ENCODE data around the gene KLK3.
A peak's percentile ranks its signal among the peaks of the same experiment; 100 is the strongest.
"Not testable (repeated sequence)": the region's sequence is repeated elsewhere in the genome, so short reads cannot be mapped to it uniquely, and the experiment has no call there.

The KLK3 gene

DNA sequence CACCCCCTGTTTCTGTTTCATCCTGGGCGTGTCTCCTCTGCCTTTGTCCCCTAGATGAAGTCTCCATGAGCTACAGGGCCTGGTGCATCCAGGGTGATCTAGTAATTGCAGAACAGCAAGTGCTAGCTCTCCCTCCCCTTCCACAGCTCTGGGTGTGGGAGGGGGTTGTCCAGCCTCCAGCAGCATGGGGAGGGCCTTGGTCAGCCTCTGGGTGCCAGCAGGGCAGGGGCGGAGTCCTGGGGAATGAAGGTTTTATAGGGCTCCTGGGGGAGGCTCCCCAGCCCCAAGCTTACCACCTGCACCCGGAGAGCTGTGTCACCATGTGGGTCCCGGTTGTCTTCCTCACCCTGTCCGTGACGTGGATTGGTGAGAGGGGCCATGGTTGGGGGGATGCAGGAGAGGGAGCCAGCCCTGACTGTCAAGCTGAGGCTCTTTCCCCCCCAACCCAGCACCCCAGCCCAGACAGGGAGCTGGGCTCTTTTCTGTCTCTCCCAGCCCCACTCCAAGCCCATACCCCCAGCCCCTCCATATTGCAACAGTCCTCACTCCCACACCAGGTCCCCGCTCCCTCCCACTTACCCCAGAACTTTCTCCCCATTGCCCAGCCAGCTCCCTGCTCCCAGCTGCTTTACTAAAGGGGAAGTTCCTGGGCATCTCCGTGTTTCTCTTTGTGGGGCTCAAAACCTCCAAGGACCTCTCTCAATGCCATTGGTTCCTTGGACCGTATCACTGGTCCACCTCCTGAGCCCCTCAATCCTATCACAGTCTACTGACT, at the start of gene KLK3:
TSS of gene KLK3 (plus strand) at position 280 of the 775 bp plus-strand sequence. CDS start at position 321, 41 bp downstream.
- H3K4me3 ChIP-seq (ENCODE audit: low read depth, low read length) = no peak within 1 kb of the TSS
- no peak for DNase-seq (ENCODE audit: low read depth)

DNA sequence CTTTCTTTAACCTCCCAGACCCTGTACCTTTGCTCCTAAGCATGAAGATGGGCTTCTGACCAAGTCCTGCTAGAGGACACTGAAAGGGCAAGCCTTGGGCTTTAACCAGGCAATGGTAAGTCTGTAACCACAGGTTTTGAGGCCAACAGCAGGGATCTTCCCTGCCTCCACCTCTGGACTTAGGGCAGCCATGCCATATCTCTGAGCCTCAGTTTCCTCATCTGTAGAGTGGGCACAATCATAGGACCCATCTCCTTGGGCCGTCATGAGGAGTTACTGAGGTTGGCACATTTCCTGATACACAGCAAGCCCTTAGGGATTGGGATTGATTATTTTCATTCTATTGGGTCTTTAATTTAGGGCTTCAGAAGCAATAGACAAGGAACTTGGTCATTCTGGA, 45.9 kb upstream of the KLK3 start:
- DNase-seq (ENCODE audit: low read depth) = no peak
- H3K4me3 ChIP-seq (ENCODE audit: low read depth, low read length) = no peak overlapping the region

DNA sequence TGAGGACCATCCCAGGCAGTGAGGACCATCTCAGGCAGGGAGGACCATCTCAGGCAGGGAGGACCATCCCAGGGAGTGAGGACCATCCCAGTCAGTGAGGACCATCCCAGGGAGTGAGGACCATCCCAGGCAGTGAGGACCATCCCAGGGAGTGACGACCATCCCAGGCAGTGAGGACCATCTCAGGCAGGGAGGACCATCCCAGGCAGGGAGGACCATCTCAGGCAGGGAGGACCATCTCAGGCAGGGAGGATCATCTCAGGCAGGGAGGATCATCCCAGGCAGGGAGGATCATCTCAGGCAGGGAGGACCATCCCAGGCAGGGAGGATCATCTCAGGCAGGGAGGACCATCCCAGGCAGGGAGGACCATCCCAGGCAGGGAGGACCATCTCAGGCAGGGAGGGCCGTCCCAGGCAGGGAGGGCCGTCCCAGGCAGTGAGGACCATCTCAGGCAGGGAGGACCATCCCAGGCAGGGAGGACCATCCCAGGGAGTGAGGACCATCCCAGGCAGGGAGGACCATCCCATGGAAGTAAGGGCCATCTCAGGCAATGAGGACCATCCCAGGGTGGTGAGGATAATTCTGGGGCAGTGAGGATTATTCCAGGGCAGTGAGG, 43.0 kb upstream of the KLK3 start:
- DNase-seq (ENCODE audit: low read depth); H3K4me3 ChIP-seq (ENCODE audit: low read depth, low read length): not testable (repeated sequence)

DNA sequence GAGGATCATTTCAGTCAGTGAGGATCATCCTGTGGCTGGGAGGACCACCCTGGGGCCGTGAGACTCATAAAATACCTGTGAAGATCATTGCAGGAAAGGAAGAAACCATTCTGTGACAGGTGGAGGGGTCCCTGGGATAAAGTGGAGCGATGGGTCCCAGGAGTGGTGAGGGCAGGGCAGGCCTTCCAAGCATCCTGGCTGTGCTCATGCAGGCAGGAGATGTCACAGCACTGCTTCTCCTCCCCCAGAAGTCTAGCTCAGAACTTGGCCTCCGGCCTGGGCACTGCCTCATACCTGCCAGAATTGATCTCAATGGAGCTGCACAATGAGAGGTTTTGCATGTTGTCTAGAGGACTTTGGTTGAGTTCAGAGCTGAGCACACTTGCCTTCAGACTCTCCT, 42.2 kb upstream of the KLK3 start:
- DNase-seq (ENCODE audit: low read depth) = no peak
- H3K4me3 ChIP-seq (ENCODE audit: low read depth, low read length) = no peak overlapping the region

DNA sequence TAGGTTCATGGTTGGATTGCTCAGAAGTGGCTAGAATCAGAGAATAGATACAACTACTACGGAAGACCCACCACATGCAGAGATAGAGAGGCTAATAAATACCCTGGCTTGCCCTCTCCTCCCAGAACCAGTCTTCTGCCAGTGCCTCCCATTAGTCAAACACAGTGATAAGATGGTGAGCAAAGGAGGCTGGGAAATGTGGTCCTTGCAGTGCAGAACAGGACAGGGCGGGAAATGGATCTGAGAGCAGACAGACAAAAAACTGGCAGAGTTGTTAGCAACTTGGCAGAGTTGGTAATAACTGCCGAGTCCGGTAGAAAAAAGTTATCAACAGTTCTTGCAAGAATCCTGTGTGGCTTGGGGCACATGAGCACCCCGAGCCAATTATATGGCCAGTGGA, 39.8 kb upstream of the KLK3 start:
- no peak overlapping the region for H3K4me3 ChIP-seq (ENCODE audit: low read depth, low read length)
- DNase-seq (ENCODE audit: low read depth) = no peak

DNA sequence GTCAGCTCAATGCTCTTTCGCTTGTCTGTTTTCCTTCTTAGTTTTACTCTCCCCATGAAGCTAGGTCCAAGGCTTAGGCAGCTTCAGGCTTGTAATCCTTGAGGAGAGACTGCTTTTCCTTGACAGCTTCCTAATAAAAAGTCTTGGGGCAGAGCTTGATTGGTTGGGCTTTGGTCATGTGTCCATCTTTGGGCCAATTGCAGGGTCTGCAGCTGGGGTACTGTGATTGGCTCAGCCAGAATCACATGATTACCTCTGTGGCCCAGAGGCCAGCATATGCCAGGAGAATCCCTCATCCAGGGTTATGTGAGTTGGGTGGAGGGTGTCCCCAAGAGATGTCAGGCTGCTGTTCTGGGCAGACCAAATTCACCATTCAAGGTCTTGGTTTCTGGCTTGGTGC, 39.3 kb upstream of the KLK3 start:
- H3K4me3 ChIP-seq (ENCODE audit: low read depth, low read length) = no peak overlapping the region

DNA sequence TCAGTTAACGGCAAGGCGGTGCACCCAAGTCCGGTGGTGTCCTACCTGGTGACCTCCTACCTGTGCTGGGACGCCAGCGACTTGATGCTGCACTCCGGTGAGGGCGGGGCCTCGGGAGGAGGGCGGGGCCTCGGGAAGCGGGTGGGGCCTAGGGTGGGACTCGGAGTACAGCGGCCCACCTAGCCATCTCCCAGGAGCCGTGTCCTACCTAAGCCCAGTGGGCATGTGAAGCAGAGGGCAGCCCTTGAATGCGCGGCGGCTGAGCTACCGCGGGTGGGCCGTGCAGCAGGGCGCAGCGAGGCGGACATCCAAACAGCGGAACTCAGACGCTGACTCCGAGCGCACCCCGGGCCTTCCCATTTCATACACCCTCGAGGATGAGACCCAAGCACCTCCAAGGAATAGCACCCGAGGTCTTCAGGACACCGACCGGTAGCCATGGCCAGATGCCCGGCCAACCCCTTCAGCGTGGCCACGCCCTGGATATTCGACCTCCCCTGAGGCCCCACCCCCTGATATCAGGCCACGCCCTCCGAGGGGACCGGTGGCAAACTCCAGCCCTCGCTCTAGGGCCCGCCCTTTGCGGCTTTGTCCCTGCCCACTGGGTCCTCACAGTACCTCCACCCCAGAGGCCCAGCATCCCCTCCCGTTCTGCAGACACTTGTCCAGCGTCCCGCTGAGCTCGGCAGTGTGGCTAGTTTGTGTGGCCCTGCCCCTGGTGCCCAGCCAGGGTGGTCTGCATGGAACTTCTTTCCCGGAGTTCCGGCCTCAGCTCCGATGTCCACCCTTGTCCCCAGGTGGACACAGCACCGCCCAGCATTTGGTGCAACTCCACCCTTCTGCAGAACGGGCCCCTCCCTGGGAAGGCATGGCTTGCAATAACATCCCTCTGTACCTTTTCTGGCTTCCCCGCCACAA, 36.5 kb upstream of the KLK3 start:
- H3K4me3 ChIP-seq (ENCODE audit: low read depth, low read length) = peak overlapping the region; percentile 55
- DNase-seq (ENCODE audit: low read depth) = no peak

More for the DNA sequence above, 39.3 kb upstream of the KLK3 start:
- no peak for DNase-seq (ENCODE audit: low read depth)

DNA sequence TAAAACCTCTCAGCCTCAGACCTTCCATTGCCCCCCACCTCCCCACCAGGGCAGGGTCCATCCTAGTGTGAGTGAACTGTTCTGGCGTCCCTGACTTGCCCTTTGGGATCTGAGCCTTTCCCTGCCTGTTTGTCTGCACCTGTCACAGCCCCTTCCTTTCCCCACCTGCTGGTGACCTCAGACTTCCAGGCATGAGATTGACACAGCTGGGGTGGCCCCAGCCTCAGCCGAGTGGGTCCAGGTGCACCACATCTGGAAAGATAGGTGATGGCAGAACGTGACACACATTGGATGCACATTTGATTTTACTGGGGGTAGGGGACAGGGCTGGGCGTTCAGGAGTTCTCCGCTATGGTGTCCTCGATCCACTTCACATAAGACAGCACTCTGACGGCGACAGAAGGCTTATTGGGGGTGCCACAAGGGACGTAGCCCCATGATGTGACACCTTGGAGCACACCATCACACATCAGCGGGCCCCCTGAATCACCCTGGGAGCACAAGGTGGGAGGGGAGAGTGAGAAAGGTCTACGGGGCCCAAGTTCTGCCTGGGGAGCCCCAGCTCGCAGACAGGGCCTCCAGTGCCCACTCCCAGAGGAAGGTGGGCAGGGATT, 35.7 kb upstream of the KLK3 start:
- DNase-seq (ENCODE audit: low read depth) = no peak
- no peak overlapping the region for H3K4me3 ChIP-seq (ENCODE audit: low read depth, low read length)

DNA sequence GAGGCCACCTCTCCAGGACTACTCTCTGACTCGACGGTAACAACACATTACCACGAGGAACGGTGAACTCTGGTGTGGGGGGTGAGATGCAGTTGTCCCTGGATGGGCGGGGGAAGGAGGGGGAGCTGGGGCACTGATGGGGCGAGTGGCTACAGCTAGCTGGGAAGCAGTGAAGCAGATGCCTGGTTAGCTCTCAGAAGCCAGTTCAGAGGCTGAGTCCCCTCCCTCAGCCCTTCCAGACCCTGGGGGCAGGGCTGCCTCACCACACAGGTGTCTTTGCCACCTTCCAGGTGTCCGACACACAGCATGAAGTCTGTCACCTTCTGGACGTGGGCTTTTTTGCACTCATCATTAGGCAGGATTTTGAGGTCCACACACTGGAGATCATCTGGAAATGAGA, 35.1 kb upstream of the KLK3 start:
- DNase-seq (ENCODE audit: low read depth) = no peak
- H3K4me3 ChIP-seq (ENCODE audit: low read depth, low read length) = no peak overlapping the region

DNA sequence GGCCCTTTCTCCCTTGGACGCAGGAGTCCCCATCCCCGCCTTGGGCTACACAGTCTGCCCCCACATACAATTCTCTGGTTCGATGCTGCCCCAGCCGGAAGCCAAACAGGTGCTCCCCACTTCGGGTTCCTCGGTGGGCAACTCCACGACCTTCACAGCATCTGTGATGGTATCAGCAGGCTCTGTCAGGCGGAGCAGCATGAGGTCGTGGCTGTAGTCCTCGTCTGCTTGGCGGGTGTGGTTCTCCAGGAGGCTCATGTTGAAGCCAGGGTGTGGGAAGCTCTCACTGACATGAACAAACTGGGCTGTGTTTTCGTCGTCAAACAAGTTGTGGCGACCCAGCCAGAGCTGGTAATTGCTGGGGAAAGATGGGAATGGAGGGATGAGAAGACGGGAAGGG, 34.6 kb upstream of the KLK3 start:
- no peak for DNase-seq (ENCODE audit: low read depth)
- no peak overlapping the region for H3K4me3 ChIP-seq (ENCODE audit: low read depth, low read length)

DNA sequence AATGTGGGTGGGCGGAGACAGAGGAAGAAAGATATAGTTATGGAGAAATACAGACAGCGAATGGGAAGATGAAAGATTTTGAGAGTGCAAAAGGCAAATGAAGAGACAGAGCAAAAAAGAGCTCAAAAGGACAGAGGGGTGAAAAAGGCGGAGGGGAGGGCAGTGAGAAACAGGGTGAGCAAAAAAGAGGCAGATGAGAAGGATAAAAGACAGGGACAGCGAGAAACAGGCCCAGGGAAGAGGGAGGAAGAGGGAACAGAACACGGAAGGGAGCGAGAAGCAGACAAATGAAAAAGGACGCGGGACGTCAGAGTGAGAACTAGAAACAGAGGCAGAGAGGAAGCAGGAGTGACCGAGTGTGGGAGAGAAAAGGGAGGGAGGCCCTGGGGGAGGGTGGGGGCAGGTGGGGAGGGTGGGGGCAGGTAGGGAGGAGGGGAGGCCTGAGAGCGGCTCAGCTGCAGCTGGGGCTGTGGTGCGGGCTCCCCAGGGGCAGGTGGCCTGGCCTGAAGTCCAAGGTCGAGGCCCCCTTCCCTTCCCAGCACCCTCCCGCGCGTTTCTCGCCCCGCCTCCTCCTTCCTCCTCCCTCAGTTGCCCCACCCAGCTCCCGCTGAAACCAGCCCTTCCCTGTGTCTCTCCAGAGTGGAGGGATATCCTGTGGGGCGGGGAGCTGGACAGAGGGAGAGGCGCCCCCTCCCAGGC, 34.0 kb upstream of the KLK3 start:
- no peak overlapping the region for H3K4me3 ChIP-seq (ENCODE audit: low read depth, low read length)
- DNase-seq (ENCODE audit: low read depth) = no peak

DNA sequence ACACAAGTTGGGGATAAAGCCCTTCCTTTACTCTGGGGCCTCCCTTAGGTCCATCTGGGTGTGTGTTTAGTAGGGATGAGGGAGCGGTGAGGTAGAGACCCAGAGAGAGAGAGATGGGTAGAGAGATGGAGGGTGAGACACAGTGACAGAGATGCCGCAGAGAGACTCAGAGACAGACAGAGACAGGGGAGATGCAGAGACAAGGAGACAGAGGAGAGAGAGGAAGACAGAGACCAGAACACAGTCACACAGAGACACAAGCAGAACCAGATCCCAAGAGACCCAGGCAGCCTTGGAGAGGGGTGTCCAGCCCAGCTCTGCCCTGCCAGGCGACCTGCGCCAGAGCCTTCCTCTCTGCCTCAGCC, 33.5 kb upstream of the KLK3 start:
- DNase-seq (ENCODE audit: low read depth) = no peak
- no peak overlapping the region for H3K4me3 ChIP-seq (ENCODE audit: low read depth, low read length)

DNA sequence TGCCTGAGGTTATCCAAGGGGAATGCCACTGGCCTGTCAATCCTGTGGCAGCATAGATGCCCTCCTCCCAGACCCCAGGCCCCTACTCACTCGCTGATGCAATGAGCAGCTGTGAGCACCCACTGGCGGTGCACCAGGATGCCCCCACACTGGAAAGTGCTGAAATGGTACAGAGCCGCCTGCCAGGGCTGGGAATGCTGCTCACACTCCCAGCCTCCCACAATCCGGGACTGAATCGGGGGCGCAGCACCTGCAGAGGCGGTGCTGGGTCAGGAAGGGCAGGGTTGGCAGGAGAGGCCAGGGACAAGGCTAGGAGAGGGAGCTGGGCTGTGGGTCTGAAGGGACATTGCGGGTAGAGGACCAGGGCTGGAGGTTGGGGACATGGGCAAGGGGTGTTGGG, 33.1 kb upstream of the KLK3 start:
- H3K4me3 ChIP-seq (ENCODE audit: low read depth, low read length) = no peak overlapping the region

DNA sequence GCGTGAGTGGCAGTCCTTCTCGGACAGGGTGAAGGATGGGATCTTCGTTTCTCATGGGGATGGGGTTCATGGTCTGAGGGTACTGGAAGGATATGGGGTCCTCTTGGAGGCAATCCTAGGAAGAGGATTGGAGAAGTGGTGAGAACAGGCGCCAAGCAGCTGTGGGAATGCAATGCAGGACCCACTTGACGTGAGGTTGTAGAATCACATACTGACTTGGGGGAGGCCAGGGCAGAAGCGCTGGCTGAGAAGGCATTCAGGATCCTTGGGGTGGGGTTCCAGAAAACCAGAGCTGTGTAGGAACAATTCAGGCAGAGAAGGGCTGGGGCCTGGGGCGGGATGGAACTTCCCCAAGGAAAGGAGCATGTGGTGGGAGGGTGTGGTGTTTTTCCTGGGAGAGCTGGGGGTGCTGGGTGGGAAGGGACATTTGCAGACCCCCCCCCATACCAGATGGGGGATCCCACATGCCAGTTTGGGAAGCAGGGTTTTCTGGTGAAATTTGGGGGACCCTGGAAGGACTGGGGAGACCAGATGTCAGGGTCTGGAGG, 32.0 kb upstream of the KLK3 start:
- no peak overlapping the region for H3K4me3 ChIP-seq (ENCODE audit: low read depth, low read length)
- no peak for DNase-seq (ENCODE audit: low read depth)

More for the DNA sequence above, 33.1 kb upstream of the KLK3 start:
- no peak for DNase-seq (ENCODE audit: low read depth)

DNA sequence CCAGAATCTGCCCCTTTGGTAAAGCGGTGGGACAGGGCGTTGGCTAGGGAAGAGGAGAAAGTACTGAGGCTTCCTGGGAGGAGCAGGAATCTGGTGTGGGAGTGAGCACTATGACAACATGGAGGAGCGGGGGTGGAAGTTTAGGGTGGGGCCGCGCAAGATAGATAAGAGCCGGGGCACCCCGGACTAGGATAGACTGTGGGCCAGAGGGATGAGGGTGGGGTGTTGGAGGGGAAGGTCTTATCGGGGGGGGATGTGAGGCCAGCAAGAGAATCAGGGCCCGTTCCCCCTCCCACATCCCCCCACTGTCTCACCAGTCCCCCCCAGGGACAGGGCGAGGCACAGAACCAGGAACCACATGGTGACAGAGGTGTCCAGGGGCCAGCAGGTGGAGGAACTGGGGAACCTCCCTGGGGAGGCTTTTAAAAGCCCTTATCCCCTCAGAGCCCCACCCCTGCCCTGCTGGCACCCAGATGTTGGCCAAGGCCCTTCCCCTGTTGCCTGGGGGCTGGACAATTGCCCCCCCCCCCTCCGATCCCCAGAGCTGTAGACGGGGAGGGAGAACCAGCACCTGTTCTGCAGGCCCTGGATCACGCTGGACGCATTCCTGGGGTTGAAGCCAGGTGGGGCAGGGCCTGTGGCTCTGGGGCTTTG, 31.2 kb upstream of the KLK3 start, which contains the start of gene KLK1:
TSS of gene KLK1 (minus strand) at position 399 of the 654 bp plus-strand sequence. CDS start at position 360, 39 bp downstream.
- no peak for DNase-seq (ENCODE audit: low read depth)
- no peak within 1 kb of the TSS for H3K4me3 ChIP-seq (ENCODE audit: low read depth, low read length)

DNA sequence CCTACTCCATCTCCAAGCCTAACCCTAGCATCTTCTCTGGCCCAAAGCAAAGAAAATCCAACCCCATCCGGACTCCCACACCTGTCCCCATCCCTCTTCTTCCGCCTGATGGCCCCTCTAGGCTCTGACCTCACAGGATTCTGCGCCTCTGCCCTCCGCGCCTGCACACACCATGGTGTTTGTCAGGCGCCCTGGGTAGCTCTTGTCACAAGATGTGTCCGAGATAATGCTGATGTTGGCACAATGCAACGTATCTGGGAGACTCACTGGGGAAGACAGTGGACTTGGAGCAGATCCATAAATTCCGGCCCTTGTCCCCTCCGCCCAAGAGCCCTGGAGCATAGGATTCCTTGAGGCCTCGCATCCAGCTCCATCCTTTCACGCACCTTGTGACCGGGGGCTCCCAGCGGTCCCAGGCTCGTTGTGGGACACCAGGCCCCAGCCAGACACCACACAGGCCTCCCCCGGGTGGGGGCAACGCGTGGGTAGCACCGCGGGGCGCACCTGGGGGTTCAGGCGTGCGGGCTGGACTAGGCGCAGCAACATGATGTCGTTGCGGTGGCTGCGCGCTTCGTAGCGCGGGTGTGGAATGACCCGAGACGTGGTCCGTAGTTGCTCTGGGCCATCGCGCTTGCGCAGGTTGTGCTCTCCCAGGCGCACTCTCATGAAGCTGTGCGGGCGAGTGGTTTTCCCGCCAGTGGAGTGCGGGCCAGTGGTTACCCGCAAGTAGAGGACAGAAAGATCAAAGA, 28.0 kb upstream of the KLK3 start:
- DNase-seq (ENCODE audit: low read depth) = no peak
- H3K4me3 ChIP-seq (ENCODE audit: low read depth, low read length) = no peak overlapping the region

DNA sequence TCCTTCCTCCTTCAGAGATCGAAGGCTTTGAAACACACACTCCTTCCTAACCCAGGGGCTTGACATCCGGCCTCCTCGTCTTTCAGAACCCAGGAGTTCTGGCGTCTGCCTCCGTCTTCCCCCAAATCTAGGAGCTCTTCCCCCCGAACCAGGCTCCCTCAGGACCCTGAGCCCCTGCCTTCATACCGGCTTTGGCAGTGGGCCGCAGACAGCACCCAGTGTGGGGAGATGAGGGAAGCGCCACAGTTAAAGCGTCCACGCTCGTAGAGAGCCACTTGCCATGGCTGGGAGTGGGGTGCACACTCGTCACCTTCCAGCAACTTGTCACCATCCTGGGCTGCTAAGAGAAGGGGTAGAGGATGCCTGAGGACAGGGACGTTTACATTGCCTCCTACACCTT, 27.2 kb upstream of the KLK3 start:
- no peak for DNase-seq (ENCODE audit: low read depth)
- no peak overlapping the region for H3K4me3 ChIP-seq (ENCODE audit: low read depth, low read length)

DNA sequence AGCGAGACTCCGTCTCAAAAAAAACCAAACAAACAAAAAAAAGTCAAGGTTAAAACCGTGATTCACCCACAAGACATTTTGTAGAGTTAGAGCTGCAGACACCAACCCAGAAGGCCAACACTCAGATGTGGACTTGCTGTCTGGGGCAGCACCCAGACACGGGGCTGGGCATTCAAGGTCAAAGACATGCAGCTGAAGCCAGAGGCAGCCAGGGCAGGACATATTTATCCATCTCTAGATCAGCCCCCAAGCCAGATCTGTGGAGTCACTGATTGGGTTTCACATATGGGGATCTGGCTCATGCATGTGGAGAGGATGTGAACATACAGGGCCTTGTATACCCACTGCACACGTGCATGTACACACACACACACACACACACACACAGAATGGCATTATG, 24.9 kb upstream of the KLK3 start:
- H3K4me3 ChIP-seq (ENCODE audit: low read depth, low read length) = no peak overlapping the region
- DNase-seq (ENCODE audit: low read depth) = no peak

All from skeletal muscle cell (primary cell).